Gastrocnemius medialis (tissue), 4 donors: Measurements from ENCODE around the gene ATRNL1.

Experiments
- POLR2A ChIP-seq, 2 donors: fragments of 450-650 bp; IDR thresholded peaks; one replicate each; pipeline ENCODE4 v1.6.1; 2017; ENCODE audit warnings: antibody characterized with exemption in 2 of 2, mild to moderate bottlenecking in 2 of 2, moderate library complexity in 2 of 2
- TF ChIP-seq, protein P1 (sequence below), 5 experiments: fragments of 450-650 bp in 3 of 5; fragments of 200-600 bp in 2 of 5; sonication (generic) in 2 of 5; IDR thresholded peaks in 4 of 5; conservative IDR thresholded peaks in 1 of 5; 1 replicate in 4 of 5; 2 replicates in 1 of 5; pipeline ENCODE4 v1.5.1; 2016 to 2019; ENCODE audit warnings: antibody characterized with exemption in 5 of 5, mild to moderate bottlenecking in 3 of 5, moderate library complexity in 3 of 5

DNA sequence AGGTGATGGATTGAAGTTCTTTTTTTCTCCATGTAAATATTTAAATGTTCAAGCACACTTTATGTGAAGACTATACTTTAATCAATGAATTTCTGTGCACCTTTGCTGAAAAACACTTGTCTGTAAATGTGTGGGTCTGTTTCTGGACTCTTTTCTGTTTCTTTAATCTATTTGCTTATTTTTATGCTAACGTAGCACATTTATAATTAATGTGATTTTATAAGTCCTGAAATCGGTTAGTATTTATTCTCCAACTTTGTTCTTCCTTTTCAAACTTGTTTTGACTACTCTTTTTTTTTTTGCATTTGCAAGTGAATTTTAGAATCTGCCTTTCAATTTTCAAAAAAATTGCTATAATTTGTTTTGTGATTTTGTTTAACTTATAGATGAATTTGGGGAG lies 334.4 kb downstream of the ATRNL1 start:
- TF ChIP-seq POLR2A (IDR thresholded peaks at IDR 0.05) = no peak
- TF ChIP-seq, protein P1, sequence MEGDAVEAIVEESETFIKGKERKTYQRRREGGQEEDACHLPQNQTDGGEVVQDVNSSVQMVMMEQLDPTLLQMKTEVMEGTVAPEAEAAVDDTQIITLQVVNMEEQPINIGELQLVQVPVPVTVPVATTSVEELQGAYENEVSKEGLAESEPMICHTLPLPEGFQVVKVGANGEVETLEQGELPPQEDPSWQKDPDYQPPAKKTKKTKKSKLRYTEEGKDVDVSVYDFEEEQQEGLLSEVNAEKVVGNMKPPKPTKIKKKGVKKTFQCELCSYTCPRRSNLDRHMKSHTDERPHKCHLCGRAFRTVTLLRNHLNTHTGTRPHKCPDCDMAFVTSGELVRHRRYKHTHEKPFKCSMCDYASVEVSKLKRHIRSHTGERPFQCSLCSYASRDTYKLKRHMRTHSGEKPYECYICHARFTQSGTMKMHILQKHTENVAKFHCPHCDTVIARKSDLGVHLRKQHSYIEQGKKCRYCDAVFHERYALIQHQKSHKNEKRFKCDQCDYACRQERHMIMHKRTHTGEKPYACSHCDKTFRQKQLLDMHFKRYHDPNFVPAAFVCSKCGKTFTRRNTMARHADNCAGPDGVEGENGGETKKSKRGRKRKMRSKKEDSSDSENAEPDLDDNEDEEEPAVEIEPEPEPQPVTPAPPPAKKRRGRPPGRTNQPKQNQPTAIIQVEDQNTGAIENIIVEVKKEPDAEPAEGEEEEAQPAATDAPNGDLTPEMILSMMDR (IDR thresholded peaks at IDR 0.05 in 4 of 5, conservative IDR thresholded peaks at IDR 0.05 in 1 of 5) = no peak
